ENCODE results near the gene TUBB4A. TPM values are rescaled to one million over a fixed set of nuclear protein-coding genes. Genes with fewer than 3 reads are reported as not detected.

TUBB4A gene
- total and polyA plus RNA-seq, 2 experiments from 2014 or later, result not detected

- no peak for DNase-seq
- no peaks in the 10 kb centered on the region for H3K9me2 ChIP-seq (ENCODE audit: insufficient read depth)
- H3K27me3 ChIP-seq (replicated peaks; ENCODE audit: insufficient read depth), result 0 out of 2 replicates have a peak, but pooled peaks cover 12% of the 10 kb centered on the region
- no peak overlapping the region for H3K4me2 ChIP-seq (ENCODE audit: unreplicated experiment)
- in situ Hi-C loops (cut with MboI), result no loop called here
- H3K27ac ChIP-seq, result no peak overlapping the region
- H3K9me3 ChIP-seq (ENCODE audit: low read depth), result no peaks in the 10 kb centered on the region
- no peak overlapping the region; the same call in 1 of the 2 replicates for H3K4me3 ChIP-seq
- H3K79me2 ChIP-seq (ENCODE audit: insufficient read depth), result no peaks in the 10 kb centered on the region
- no peaks in the 10 kb centered on the region for H3K36me3 ChIP-seq (ENCODE audit: low read depth)
- no peaks in the 10 kb centered on the region for H3F3A ChIP-seq (ENCODE audit: insufficient read depth)
- TF ChIP-seq EZH2 (IDR thresholded peaks at IDR 0.05; ENCODE audit: insufficient read depth, poor library complexity, severe bottlenecking) (no peak), EZH2phosphoT487 (IDR thresholded peaks at IDR 0.05; ENCODE audit: insufficient read depth, low read depth) (no peak)
- no peak overlapping the region for H3K9ac ChIP-seq
- no peaks in the 10 kb centered on the region for H3K4me1 ChIP-seq (ENCODE audit: insufficient read depth)
- WGBS, 2 experiments (ENCODE audit: low coverage in 1 of 2, low lambda C conversion rate in 2 of 2, missing lambda C conversion rate in 2 of 2), result 19 to 26% methylated on average over 25 to 29 of the region's 29 CpGs
- peak overlapping the region; percentile 38; the same call in 1 of the 2 replicates for H2AFZ ChIP-seq
- H4K20me1 ChIP-seq (ENCODE audit: insufficient read depth), result no peaks in the 10 kb centered on the region
Measured at GRCh38 chr19:6476896-6477431, 25.1 kb downstream of the TUBB4A start.

- H4K20me1 ChIP-seq (ENCODE audit: insufficient read depth), result no peaks in the 10 kb centered on the region
- H3K27me3 ChIP-seq (replicated peaks; ENCODE audit: insufficient read depth), result 0 out of 2 replicates have a peak, but pooled peaks cover 12% of the 10 kb centered on the region
- in situ Hi-C loops (cut with MboI), result no loop called here
- H3K79me2 ChIP-seq (ENCODE audit: insufficient read depth), result no peaks in the 10 kb centered on the region
- H3K9me3 ChIP-seq (ENCODE audit: low read depth), result no peaks in the 10 kb centered on the region
- H3K9me2 ChIP-seq (ENCODE audit: insufficient read depth), result no peaks in the 10 kb centered on the region
- H3K27ac ChIP-seq, result no peak overlapping the region
- WGBS, 2 experiments (ENCODE audit: low coverage in 1 of 2, low lambda C conversion rate in 2 of 2, missing lambda C conversion rate in 2 of 2), result 7 to 9% methylated on average over 19 of the region's 33 CpGs
- TF ChIP-seq EZH2phosphoT487 (IDR thresholded peaks at IDR 0.05; ENCODE audit: insufficient read depth, low read depth) (no peak), EZH2 (IDR thresholded peaks at IDR 0.05; ENCODE audit: insufficient read depth, poor library complexity, severe bottlenecking) (no peak)
- no peaks in the 10 kb centered on the region for H3K36me3 ChIP-seq (ENCODE audit: low read depth)
- H3F3A ChIP-seq (ENCODE audit: insufficient read depth), result no peaks in the 10 kb centered on the region
- H3K9ac ChIP-seq, result no peak overlapping the region
- DNase-seq, result peak; percentile 76
- H2AFZ ChIP-seq, result peak overlapping the region; percentile 38; the same call in 1 of the 2 replicates
- no peaks in the 10 kb centered on the region for H3K4me1 ChIP-seq (ENCODE audit: insufficient read depth)
- H3K4me3 ChIP-seq, result no peak overlapping the region; the same call in 1 of the 2 replicates
- H3K4me2 ChIP-seq (ENCODE audit: unreplicated experiment), result no peak overlapping the region
Measured at GRCh38 chr19:6476155-6476895, 25.8 kb downstream of the TUBB4A start.

GRCh38 chr19:6475321-6476108 lies 26.6 kb downstream of the TUBB4A start:
- H3K9me3 ChIP-seq (ENCODE audit: low read depth), result no peaks in the 10 kb centered on the region
- 0 out of 2 replicates have a peak, but pooled peaks cover 12% of the 10 kb centered on the region for H3K27me3 ChIP-seq (replicated peaks; ENCODE audit: insufficient read depth)
- no peaks in the 10 kb centered on the region for H4K20me1 ChIP-seq (ENCODE audit: insufficient read depth)
- WGBS, 2 experiments (ENCODE audit: low coverage in 1 of 2, low lambda C conversion rate in 2 of 2, missing lambda C conversion rate in 2 of 2), result 8 to 9% methylated on average over 39 to 49 of the region's 52 CpGs
- H3K36me3 ChIP-seq (ENCODE audit: low read depth), result no peaks in the 10 kb centered on the region
- no peak overlapping the region for H3K9ac ChIP-seq
- no peak for TF ChIP-seq EZH2 (IDR thresholded peaks at IDR 0.05; ENCODE audit: insufficient read depth, poor library complexity, severe bottlenecking)
- TF ChIP-seq EZH2phosphoT487 (IDR thresholded peaks at IDR 0.05; ENCODE audit: insufficient read depth, low read depth), result no peak
- H3K4me1 ChIP-seq (ENCODE audit: insufficient read depth), result no peaks in the 10 kb centered on the region
- no peak overlapping the region for H3K4me2 ChIP-seq (ENCODE audit: unreplicated experiment)
- no peak for DNase-seq
- H3K79me2 ChIP-seq (ENCODE audit: insufficient read depth), result no peaks in the 10 kb centered on the region
- no peaks in the 10 kb centered on the region for H3K9me2 ChIP-seq (ENCODE audit: insufficient read depth)
- in situ Hi-C loops (cut with MboI), result no loop called here
- no peak overlapping the region for H3K27ac ChIP-seq
- no peak overlapping the region for H2AFZ ChIP-seq
- H3F3A ChIP-seq (ENCODE audit: insufficient read depth), result no peaks in the 10 kb centered on the region
- no peak overlapping the region for H3K4me3 ChIP-seq

- no peaks in the 10 kb centered on the region for H3K79me2 ChIP-seq (ENCODE audit: insufficient read depth)
- no peaks in the 10 kb centered on the region for H3F3A ChIP-seq (ENCODE audit: insufficient read depth)
- no peak for DNase-seq
- no peaks in the 10 kb centered on the region for H3K4me1 ChIP-seq (ENCODE audit: insufficient read depth)
- no peaks in the 10 kb centered on the region for H4K20me1 ChIP-seq (ENCODE audit: insufficient read depth)
- 86 to 100% methylated on average over 2 to 9 of the region's 9 CpGs for WGBS, 2 experiments (ENCODE audit: low coverage in 1 of 2, low lambda C conversion rate in 2 of 2, missing lambda C conversion rate in 2 of 2)
- no peak for TF ChIP-seq EZH2 (IDR thresholded peaks at IDR 0.05; ENCODE audit: insufficient read depth, poor library complexity, severe bottlenecking)
- in situ Hi-C loops (cut with MboI), result no loop called here
- H2AFZ ChIP-seq, result no peak overlapping the region
- no peaks in the 10 kb centered on the region for H3K9me2 ChIP-seq (ENCODE audit: insufficient read depth)
- 0 out of 2 replicates have a peak, but pooled peaks cover 12% of the 10 kb centered on the region for H3K27me3 ChIP-seq (replicated peaks; ENCODE audit: insufficient read depth)
- no peak overlapping the region for H3K4me2 ChIP-seq (ENCODE audit: unreplicated experiment)
- H3K9me3 ChIP-seq (ENCODE audit: low read depth), result no peaks in the 10 kb centered on the region
- no peaks in the 10 kb centered on the region for H3K36me3 ChIP-seq (ENCODE audit: low read depth)
- no peak overlapping the region for H3K27ac ChIP-seq
- H3K4me3 ChIP-seq, result no peak overlapping the region
- no peak overlapping the region for H3K9ac ChIP-seq
Measured at GRCh38 chr19:6473647-6474046, 28.5 kb downstream of the TUBB4A start.

Data from GM23248 (cell line).